Activated gamma-delta T cell treated with anti-CD3 and anti-CD28 coated beads, Interleukin-2, amount 50 U/mL, for 16 hours (primary cell): ENCODE data around the gene RAB3GAP1.
"Not testable (repeated sequence)": the region's sequence is repeated elsewhere in the genome, so short reads cannot be mapped to it uniquely, and the experiment has no call there.

Source experiments
- DNase-seq: peaks from one replicate; pipeline ENCODE4 v3.0.0-alpha.2; 2020; ENCODE audit warnings: low read depth

Gene RAB3GAP1

GRCh38 chr2:135105513-135106316 lies 53.6 kb downstream of the RAB3GAP1 start:
- not testable (repeated sequence) for DNase-seq

GRCh38 chr2:135113322-135113721 lies 61.2 kb downstream of the RAB3GAP1 start:
- no peak for DNase-seq

- DNase-seq = no peak
These were observed 67.5 kb downstream of the RAB3GAP1 start for GRCh38 chr2:135119582-135119981.

GRCh38 chr2:135121016-135121657 lies 69.0 kb downstream of the RAB3GAP1 start:
- DNase-seq = no peak

- not testable (repeated sequence) for DNase-seq
These were observed 69.6 kb downstream of the RAB3GAP1 start for GRCh38 chr2:135121658-135122039.

GRCh38 chr2:135124924-135125886 lies 73.1 kb downstream of the RAB3GAP1 start:
- no peak for DNase-seq

- no peak for DNase-seq
These were observed 73.8 kb downstream of the RAB3GAP1 start for GRCh38 chr2:135125940-135126339.

- no peak for DNase-seq
These were observed 78.7 kb downstream of the RAB3GAP1 start for GRCh38 chr2:135130751-135131150.

- DNase-seq = no peak
These were observed 80.2 kb downstream of the RAB3GAP1 start for GRCh38 chr2:135132314-135132713.

GRCh38 chr2:135140606-135141005 lies 88.5 kb downstream of the RAB3GAP1 start:
- no peak for DNase-seq

GRCh38 chr2:135142323-135142722 lies 90.2 kb downstream of the RAB3GAP1 start:
- no peak for DNase-seq

GRCh38 chr2:135144343-135144742 lies 92.3 kb downstream of the RAB3GAP1 start:
- no peak for DNase-seq

GRCh38 chr2:135149251-135149650 lies 97.2 kb downstream of the RAB3GAP1 start:
- no peak for DNase-seq

GRCh38 chr2:135150725-135151124 lies 98.6 kb downstream of the RAB3GAP1 start:
- DNase-seq = no peak

- no peak for DNase-seq
These were observed 99.5 kb downstream of the RAB3GAP1 start for GRCh38 chr2:135151615-135152014.

- DNase-seq = no peak
These were observed 100.3 kb downstream of the RAB3GAP1 start for GRCh38 chr2:135152361-135152760.

GRCh38 chr2:135154962-135155361 lies 102.9 kb downstream of the RAB3GAP1 start:
- no peak for DNase-seq

GRCh38 chr2:135157856-135158255 lies 105.8 kb downstream of the RAB3GAP1 start:
- no peak for DNase-seq

- DNase-seq = no peak
These were observed 107.1 kb downstream of the RAB3GAP1 start for GRCh38 chr2:135159191-135159590.

- no peak for DNase-seq
These were observed 110.3 kb downstream of the RAB3GAP1 start for GRCh38 chr2:135162377-135162776.

- DNase-seq = no peak
These were observed 110.7 kb downstream of the RAB3GAP1 start for GRCh38 chr2:135162786-135163185.

- DNase-seq = no peak
These were observed 111.2 kb downstream of the RAB3GAP1 start for GRCh38 chr2:135163306-135163705.
